BLaER1 (cell line): ENCODE results near the gene MESP2.

Source experiments
- H3K27ac ChIP-seq: shearing (Covaris generic); formaldehyde crosslinking; 2 replicates; pipeline ENCODE4 v1.8.1; 2022
- H3K27me3 ChIP-seq: shearing (Covaris generic); formaldehyde crosslinking; 2 replicates; pipeline ENCODE4 v1.8.1; 2022
- H3K36me3 ChIP-seq: shearing (Covaris generic); formaldehyde crosslinking; 2 replicates; pipeline ENCODE4 v1.8.1; 2022
- H3K4me1 ChIP-seq: shearing (Covaris generic); formaldehyde crosslinking; 2 replicates; pipeline ENCODE4 v1.8.1; 2022
- H3K4me2 ChIP-seq: shearing (Covaris generic); formaldehyde crosslinking; 2 replicates; pipeline ENCODE4 v1.8.1; 2022
- H3K4me3 ChIP-seq: shearing (Covaris generic); formaldehyde crosslinking; 2 replicates; pipeline ENCODE4 v1.8.1; 2022
- H3K9ac ChIP-seq: shearing (Covaris generic); formaldehyde crosslinking; 2 replicates; pipeline ENCODE4 v1.8.1; 2022
- H3K9me3 ChIP-seq: shearing (Covaris generic); formaldehyde crosslinking; 2 replicates; pipeline ENCODE4 v1.8.1; 2022
- H4K20me1 ChIP-seq: shearing (Covaris generic); formaldehyde crosslinking; 2 replicates; pipeline ENCODE4 v1.8.1; 2022
- Cebpa-rat ChIP-seq: shearing (Covaris generic); IDR thresholded peaks from 2 replicates; pipeline ENCODE4 v1.8.1; 2022

Gene MESP2

DNA sequence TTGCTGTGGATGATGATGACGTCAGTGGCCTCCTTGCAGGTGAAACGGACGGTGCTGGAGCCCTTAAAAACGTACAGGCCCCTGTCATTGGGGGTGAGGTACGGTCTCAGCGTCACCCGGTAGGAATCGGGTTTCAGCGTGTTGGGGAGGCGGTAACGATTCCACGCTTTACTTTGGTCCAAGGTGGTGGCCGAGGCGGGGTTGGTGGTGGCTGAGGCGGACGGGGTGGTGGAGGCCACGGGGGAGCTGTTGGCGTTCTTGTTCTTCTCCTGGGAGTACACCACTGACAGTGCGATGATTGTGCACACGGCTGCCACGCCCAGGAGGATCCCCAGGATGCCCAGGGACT lies 30.1 kb downstream of the MESP2 start:
- TF ChIP-seq Cebpa-rat: no peak
- Histone ChIP-seq H4K20me1 (no peaks in the 10 kb centered on the region), H3K9me3 (no peaks in the 10 kb centered on the region), H3K4me1 (peaks cover 24% of the 10 kb centered on the region), H3K27ac (no peak overlapping the region), H3K27me3 (no peaks in the 10 kb centered on the region), H3K9ac (no peak overlapping the region), H3K4me3 (no peak overlapping the region), H3K4me2 (no peak overlapping the region), H3K36me3 (no peaks in the 10 kb centered on the region)

DNA sequence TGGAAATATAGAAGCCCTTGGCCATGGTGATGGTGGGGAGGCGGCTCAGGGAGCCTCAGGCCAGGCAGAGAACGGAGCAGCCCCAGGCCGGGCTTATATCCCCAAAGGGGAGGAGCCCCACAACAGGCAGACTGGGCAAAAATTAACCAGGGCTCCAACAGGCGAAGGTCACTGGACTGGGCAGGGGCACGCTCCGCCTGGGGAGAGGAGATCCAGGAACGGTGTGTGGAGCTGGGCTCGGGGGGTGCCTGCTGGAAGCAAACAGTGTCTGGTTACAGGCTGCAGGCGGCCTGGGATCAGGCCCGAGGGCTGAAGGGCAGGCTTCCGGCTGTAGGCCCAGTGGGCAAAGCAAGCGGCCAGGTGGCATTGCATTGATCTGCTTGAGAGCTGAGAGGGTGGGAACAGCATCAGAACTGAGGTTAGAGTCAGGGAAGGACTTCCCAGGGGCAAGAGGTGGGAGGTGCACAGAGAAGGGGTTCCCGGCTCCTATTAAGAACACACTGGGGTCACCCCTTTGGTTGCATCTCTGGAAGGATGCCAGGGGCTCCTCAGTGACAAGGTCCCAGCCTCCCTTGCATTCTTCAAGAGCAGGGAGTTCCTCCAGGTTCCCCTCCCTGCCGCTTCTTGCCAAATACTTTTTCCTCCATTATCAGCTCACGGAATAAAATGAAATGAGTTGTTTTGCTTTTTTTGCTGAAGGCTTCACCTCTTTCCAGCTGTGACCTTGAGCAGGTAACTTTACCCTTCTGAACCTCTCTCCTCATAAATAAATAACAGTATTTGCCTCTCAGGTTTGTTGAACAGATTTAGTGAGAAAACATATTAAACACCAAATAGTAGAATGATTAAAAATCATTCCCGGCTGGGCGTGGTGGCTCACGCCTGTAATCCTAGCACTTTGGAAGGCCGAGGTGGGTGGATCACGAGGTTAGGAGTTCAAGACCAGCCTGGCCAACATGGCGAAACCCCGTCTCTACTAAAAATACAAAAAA lies 30.7 kb downstream of the MESP2 start:
- no peak overlapping the region for H3K27ac ChIP-seq
- no peaks in the 10 kb centered on the region for H4K20me1 ChIP-seq
- no peaks in the 10 kb centered on the region for H3K9me3 ChIP-seq
- H3K27me3 ChIP-seq: no peaks in the 10 kb centered on the region
- H3K4me3 ChIP-seq: no peak overlapping the region
- H3K9ac ChIP-seq: no peak overlapping the region
- no peak overlapping the region for H3K4me2 ChIP-seq
- H3K4me1 ChIP-seq: peaks cover 24% of the 10 kb centered on the region
- TF ChIP-seq Cebpa-rat: no peak
- H3K36me3 ChIP-seq: no peaks in the 10 kb centered on the region

DNA sequence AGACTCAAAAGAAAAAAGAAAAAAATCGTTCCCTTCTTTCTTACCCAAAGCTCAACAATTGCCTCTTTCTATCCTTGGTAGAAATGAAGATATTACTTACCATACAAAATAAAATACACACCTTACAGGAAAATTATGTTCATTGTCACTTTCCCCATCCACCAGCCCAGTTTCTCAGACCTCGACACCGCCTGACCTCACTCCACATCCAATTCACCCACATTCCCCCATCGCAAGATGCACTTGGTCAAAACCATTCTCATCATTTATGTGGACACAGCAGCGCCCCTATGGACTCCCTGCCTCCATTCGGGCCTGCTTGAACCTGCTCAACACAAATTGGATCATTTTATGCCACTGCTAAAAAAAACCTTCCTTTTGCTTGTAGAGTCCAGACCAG lies 31.6 kb downstream of the MESP2 start:
- Histone ChIP-seq H4K20me1 (no peaks in the 10 kb centered on the region), H3K4me3 (no peak overlapping the region), H3K4me1 (peaks cover 17% of the 10 kb centered on the region), H3K4me2 (no peak overlapping the region), H3K27me3 (peaks cover 3% of the 10 kb centered on the region; the same call in 1 of the 2 replicates), H3K9me3 (no peaks in the 10 kb centered on the region), H3K36me3 (no peaks in the 10 kb centered on the region), H3K9ac (no peak overlapping the region), H3K27ac (no peak overlapping the region)
- TF ChIP-seq Cebpa-rat: no peak

DNA sequence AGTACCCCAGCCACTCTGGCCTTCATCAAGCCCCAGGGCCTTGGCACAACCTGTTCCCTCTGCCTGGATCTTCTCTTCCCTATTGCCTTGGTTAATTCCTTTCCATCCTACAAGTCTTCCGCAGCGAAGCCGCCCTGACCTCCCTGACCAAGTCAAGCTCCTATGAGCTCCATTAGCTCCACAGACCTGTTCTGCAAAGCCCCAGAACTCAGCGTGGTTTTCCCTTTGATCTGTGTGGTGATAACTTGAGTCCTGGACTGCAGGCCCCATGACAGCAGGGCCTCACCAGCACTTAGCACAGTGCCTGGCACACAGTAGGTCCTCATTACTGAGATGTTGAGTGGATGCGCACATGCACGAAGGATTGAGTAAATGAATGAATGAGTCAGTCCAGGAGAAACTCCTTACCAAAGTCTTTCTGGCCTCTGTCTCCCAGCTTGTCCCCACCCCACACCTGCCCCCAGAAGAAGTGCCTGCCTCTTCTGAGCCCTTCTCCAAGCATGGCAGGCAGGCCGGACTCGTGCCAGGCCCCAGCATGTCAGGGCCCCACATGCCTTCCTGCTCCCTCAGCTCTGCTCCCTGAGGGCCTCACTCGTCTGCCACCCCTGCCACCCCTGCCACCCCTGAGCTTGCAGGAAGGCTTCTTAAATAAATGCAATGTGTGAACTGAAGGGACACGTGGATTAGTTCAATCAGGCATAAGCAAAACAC lies 32.2 kb downstream of the MESP2 start:
- TF ChIP-seq Cebpa-rat: no peak
- no peak overlapping the region for H3K9ac ChIP-seq

DNA sequence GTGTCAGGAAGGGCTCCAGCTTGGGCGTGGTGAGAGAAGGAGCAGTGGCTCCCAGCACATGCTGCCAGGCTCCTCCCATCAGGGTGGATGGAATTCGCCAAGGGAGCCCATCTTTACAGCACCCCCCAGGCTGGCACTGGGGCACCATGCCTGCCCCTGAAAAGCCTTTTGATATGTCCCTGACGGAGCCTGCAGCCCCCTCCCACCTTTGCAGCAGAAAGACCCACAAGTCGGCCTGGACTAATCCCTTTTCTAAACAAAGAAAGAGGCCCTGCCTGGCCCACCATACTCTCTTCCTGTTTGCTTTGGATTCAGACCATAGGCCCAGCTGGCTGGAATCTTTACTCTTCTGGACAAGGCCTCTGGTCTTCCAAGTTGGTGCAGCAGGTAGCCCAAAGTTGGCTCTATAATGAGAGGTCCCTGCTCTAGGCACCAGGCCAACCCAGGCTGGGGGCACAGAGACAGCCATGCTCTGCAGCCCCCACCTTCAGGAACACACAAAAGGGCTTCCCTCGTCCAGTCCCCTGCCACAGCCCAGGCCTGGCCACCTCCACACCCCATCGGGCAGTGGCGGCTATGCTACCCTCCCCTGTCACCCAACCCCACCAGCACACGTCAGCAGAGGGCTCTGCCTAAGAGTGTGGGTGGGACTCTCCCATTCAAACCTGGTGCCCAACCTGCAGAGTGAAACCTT lies 33.1 kb downstream of the MESP2 start:
- no peak overlapping the region for H3K4me2 ChIP-seq
- no peak overlapping the region for H3K4me3 ChIP-seq
- H3K4me1 ChIP-seq: peaks cover 20% of the 10 kb centered on the region
- peaks cover 18% of the 10 kb centered on the region for H3K27me3 ChIP-seq
- peaks cover 10% of the 10 kb centered on the region for H4K20me1 ChIP-seq
- no peaks in the 10 kb centered on the region for H3K36me3 ChIP-seq
- no peak for TF ChIP-seq Cebpa-rat
- no peak overlapping the region for H3K27ac ChIP-seq
- no peak overlapping the region for H3K9ac ChIP-seq
- no peaks in the 10 kb centered on the region for H3K9me3 ChIP-seq

More for the DNA sequence above, 32.2 kb downstream of the MESP2 start:
- Histone ChIP-seq H3K27ac (no peak overlapping the region), H3K27me3 (peaks cover 9% of the 10 kb centered on the region), H3K36me3 (no peaks in the 10 kb centered on the region), H3K9me3 (no peaks in the 10 kb centered on the region), H3K4me1 (peaks cover 14% of the 10 kb centered on the region), H3K4me3 (no peak overlapping the region), H4K20me1 (peaks cover 4% of the 10 kb centered on the region), H3K4me2 (no peak overlapping the region)

DNA sequence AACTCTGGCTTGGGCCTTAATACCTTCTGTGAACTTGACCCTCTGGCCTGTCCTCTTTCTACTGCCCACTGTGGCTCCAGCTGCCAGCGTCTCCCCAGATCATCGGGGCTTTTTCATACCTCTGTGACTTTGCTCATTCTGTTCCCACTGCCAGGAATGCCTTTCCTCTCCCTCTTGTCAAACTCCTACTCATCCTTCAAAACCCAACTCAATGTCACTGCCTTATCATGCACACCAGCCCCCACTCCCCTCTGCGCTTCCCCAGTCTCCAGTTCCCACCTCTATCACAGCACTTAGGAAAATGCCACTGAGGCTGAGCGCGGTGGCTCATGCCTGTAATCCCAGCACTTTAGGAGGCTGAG lies 33.6 kb downstream of the MESP2 start:
- Histone ChIP-seq H3K4me2 (no peak overlapping the region), H3K36me3 (no peaks in the 10 kb centered on the region)
- no peak for TF ChIP-seq Cebpa-rat

DNA sequence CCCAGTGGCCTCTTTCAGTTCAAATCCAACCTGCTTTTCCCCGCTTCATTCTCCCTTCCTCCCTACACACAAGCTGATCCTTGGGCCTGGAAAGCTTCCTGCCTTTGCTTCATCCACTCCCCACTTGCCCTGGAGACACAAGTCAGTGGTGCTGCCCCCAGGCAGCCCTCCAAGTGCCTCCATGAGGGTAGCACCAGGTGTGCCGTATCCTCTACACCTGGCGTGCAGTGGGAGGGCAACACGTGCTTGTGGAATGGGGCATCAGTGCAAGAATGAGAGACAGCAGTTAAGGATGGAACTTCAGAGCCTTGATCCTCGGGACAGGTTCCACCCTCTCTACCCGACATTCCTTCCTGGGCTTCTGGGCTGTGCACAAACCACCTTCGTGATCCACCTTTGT lies 34.7 kb downstream of the MESP2 start:
- TF ChIP-seq Cebpa-rat: no peak
- no peak overlapping the region for H3K4me3 ChIP-seq
- peaks cover 30% of the 10 kb centered on the region for H3K4me1 ChIP-seq
- no peak overlapping the region for H3K27ac ChIP-seq
- H3K36me3 ChIP-seq: no peaks in the 10 kb centered on the region
- peaks cover 29% of the 10 kb centered on the region for H3K27me3 ChIP-seq
- peaks cover 10% of the 10 kb centered on the region for H4K20me1 ChIP-seq
- H3K9ac ChIP-seq: no peak overlapping the region
- H3K4me2 ChIP-seq: no peak overlapping the region
- H3K9me3 ChIP-seq: peaks cover 4% of the 10 kb centered on the region

More for the DNA sequence above, 33.6 kb downstream of the MESP2 start:
- Histone ChIP-seq H3K9me3 (no peaks in the 10 kb centered on the region), H4K20me1 (peaks cover 10% of the 10 kb centered on the region), H3K9ac (no peak overlapping the region), H3K27ac (no peak overlapping the region), H3K4me1 (peaks cover 22% of the 10 kb centered on the region), H3K4me3 (no peak overlapping the region), H3K27me3 (peaks cover 23% of the 10 kb centered on the region)

DNA sequence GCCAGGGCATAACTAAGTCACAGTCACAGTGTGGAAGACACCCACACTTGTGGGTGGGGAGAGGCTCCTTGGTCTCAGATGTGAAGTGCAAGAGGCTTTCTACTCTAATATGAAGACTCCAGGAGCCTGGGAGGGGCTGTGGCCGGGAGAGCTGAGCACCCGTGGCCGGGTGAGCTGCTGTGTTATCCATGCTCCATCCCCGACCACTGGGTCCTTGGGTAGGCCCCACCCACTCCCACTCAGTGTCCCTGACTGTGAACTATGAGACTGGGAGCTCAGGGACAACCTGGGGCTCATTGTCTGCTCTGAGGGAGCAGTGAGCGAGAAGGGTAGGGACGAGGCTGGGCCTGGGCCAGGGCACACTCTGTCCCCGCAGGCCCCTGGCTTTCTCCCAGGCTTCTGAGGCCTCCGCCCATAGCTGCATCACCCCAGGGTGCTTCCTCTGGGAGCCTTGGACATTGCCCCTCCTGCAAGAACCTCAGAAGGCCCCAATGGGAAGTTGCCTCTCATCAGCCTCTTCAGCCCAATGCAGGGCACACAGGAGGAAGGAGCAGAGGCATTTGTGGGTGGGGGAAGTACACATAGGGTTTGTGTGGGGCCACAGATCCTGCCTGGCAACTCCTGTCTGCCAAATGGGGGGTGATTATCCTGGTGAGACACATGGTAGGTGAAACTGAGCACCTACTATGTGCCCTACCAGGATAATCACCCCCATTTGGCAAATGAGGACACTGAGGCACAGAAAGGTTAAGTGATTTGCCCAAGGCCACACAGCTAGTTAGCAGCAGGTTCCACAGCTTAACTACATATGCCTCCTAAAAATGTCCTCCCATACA lies 36.1 kb downstream of the MESP2 start:
- H3K4me1 ChIP-seq: peaks cover 31% of the 10 kb centered on the region
- H3K4me3 ChIP-seq: no peak overlapping the region
- no peaks in the 10 kb centered on the region for H3K36me3 ChIP-seq
- TF ChIP-seq Cebpa-rat: no peak
- H3K27ac ChIP-seq: no peak overlapping the region
- H3K9me3 ChIP-seq: peaks cover 5% of the 10 kb centered on the region
- H3K27me3 ChIP-seq: peaks cover 31% of the 10 kb centered on the region
- H4K20me1 ChIP-seq: peaks cover 10% of the 10 kb centered on the region
- H3K4me2 ChIP-seq: no peak overlapping the region
- H3K9ac ChIP-seq: no peak overlapping the region

DNA sequence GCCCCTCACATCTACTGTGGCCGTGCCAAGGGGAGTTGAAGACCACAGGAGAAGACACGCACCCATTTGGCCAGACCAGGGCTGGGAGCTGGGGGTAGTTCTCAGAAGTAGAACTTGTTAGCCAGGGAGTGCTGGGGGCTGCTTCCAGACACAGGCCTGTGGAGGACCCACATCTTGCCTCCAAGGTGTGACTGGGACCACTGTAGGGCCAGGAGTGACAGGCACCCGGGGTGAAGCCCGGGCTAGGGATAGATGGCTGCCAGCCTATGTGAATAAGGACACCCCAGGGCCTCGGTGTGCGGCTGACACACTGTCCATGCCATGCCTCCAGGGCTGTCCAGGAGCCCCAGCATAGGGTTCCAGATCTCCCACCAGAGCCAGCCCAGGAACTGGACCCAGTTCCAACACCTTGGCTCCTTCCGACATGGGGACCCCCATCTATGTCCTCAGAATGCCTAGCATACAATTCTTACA lies 36.8 kb downstream of the MESP2 start:
- H3K36me3 ChIP-seq: no peaks in the 10 kb centered on the region
- peaks cover 5% of the 10 kb centered on the region for H3K9me3 ChIP-seq
- no peak for TF ChIP-seq Cebpa-rat
- peaks cover 38% of the 10 kb centered on the region for H3K4me1 ChIP-seq
- peaks cover 10% of the 10 kb centered on the region for H4K20me1 ChIP-seq
- H3K4me3 ChIP-seq: no peak overlapping the region
- peak overlapping the region; percentile 93; the same call in 1 of the 2 replicates for H3K4me2 ChIP-seq
- no peak overlapping the region for H3K9ac ChIP-seq
- H3K27me3 ChIP-seq: peaks cover 31% of the 10 kb centered on the region
- H3K27ac ChIP-seq: no peak overlapping the region
